Measurements from ENCODE around the gene FCHO1.

GRCh38 chr19:17733127-17733526 is 18.1 kb upstream of the FCHO1 start:
- TF ChIP-seq CTCF (IDR thresholded peaks at IDR 0.05): no peak
- no peak for TF ChIP-seq POLR2A (IDR thresholded peaks at IDR 0.05)

Data from esophagus squamous epithelium (tissue), 4 donors.